ENCODE measurements around the gene CSTB. TPM values are rescaled to one million over a fixed set of nuclear protein-coding genes. Genes with fewer than 3 reads are reported as not detected.

The CSTB gene
- total RNA-seq, 1 experiment from 2014 or later = 55.9 TPM

DNA sequence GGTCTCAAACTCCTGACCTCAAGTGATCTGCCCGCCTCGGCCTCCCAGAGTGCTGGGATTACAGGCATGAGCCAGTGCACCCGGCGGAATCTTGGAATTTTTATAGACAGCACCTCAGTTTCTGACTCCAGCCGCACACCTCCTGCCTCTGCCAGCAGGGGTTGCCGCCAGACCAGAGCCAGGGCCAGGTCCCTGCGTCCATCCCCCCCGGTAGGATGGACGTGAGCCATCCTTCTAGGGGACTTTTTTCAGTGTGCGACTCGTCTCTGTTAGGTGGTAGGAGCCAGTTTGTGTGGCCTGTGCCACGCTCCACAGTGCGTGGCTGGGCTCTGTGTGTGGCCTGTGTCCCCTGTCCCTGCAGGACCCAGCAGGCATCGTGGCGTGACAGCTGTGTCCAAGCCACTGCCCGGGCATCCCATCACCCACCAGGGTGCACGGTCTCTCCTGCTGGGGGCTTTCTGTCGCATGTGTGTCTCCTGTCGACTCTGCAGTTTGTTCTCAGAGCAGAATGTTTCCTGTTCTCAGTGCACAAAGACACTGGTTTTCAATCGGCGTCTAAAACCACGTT lies 15.6 kb downstream of the CSTB start:
- no TSS peak for BruUV-seq (replicated peaks)
- H3K4me1 ChIP-seq (ENCODE audit: insufficient read depth, low read length, poor library complexity, severe bottlenecking) = peaks cover 11% of the 10 kb centered on the region
- DNase-seq (ENCODE audit: low spot score) = no peak
- intact Hi-C loops (cut with micrococcal nuclease; ENCODE audit: unreplicated experiment) = no loop called here
- no peaks in the 10 kb centered on the region for H3K9me3 ChIP-seq (ENCODE audit: low read depth, low read length, poor library complexity, severe bottlenecking)
- ChIA-PET CTCF (no interaction called here), POLR2A (ENCODE audit: low non-redundant PET) (no interaction called here)
- H3K27ac ChIP-seq (ENCODE audit: low read depth, low read length, poor library complexity, severe bottlenecking) = no peak overlapping the region
- TF ChIP-seq, protein P1, sequence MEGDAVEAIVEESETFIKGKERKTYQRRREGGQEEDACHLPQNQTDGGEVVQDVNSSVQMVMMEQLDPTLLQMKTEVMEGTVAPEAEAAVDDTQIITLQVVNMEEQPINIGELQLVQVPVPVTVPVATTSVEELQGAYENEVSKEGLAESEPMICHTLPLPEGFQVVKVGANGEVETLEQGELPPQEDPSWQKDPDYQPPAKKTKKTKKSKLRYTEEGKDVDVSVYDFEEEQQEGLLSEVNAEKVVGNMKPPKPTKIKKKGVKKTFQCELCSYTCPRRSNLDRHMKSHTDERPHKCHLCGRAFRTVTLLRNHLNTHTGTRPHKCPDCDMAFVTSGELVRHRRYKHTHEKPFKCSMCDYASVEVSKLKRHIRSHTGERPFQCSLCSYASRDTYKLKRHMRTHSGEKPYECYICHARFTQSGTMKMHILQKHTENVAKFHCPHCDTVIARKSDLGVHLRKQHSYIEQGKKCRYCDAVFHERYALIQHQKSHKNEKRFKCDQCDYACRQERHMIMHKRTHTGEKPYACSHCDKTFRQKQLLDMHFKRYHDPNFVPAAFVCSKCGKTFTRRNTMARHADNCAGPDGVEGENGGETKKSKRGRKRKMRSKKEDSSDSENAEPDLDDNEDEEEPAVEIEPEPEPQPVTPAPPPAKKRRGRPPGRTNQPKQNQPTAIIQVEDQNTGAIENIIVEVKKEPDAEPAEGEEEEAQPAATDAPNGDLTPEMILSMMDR (conservative IDR thresholded peaks at IDR 0.05; ENCODE audit: low read depth, low read length) = no peak
- TF ChIP-seq EZH2 (IDR thresholded peaks at IDR 0.05; ENCODE audit: borderline replicate concordance, low read depth, low read length, poor library complexity, severe bottlenecking) = no peak
- no peak overlapping the region for H3K4me3 ChIP-seq (ENCODE audit: low read depth, low read length, poor library complexity, severe bottlenecking)
- peaks cover 20% of the 10 kb centered on the region for H3K36me3 ChIP-seq (ENCODE audit: insufficient read depth, low read length, poor library complexity, severe bottlenecking)
- H3K27me3 ChIP-seq (replicated peaks; ENCODE audit: insufficient read depth, low read depth, low read length, poor library complexity) = no peaks in the 10 kb centered on the region

DNA sequence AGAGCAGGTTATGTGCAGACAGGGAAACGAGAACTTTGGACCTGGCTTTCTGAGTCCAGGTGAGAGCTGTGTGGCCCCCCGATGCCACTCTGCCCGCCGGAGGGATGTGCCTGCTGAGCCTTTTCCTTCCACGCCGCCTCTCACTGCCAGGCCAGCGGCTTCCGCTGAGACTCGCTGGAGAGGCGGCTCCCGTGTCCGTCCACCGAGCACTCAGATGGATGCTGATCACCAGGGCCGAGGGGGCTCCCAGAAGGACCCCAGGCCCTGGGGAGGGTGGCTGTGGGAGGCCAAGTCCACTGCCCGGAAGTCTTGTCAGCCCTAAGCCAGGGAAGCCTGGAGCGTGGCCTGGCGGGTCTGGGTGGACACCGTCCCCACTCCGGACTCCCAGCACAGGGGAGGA lies 16.5 kb downstream of the CSTB start:
- no peak for DNase-seq (ENCODE audit: low spot score)
- Histone ChIP-seq H3K9me3 (ENCODE audit: low read depth, low read length, poor library complexity, severe bottlenecking) (no peaks in the 10 kb centered on the region), H3K36me3 (ENCODE audit: insufficient read depth, low read length, poor library complexity, severe bottlenecking) (peaks cover 20% of the 10 kb centered on the region), H3K27me3 (replicated peaks; ENCODE audit: insufficient read depth, low read depth, low read length, poor library complexity) (no peaks in the 10 kb centered on the region), H3K4me1 (ENCODE audit: insufficient read depth, low read length, poor library complexity, severe bottlenecking) (peaks cover 11% of the 10 kb centered on the region), H3K4me3 (ENCODE audit: low read depth, low read length, poor library complexity, severe bottlenecking) (no peak overlapping the region), H3K27ac (ENCODE audit: low read depth, low read length, poor library complexity, severe bottlenecking) (no peak overlapping the region)
- ChIA-PET CTCF (no interaction called here), POLR2A (ENCODE audit: low non-redundant PET) (no interaction called here)
- no TSS peak for BruUV-seq (replicated peaks)
- TF ChIP-seq, protein P1 (conservative IDR thresholded peaks at IDR 0.05; ENCODE audit: low read depth, low read length) = no peak
- no peak for TF ChIP-seq EZH2 (IDR thresholded peaks at IDR 0.05; ENCODE audit: borderline replicate concordance, low read depth, low read length, poor library complexity, severe bottlenecking)
- intact Hi-C loops (cut with micrococcal nuclease; ENCODE audit: unreplicated experiment) = no loop called here

GRCh38 chr21:43758811-43759210 lies 17.3 kb downstream of the CSTB start:
- no peaks in the 10 kb centered on the region for H3K27me3 ChIP-seq (replicated peaks; ENCODE audit: insufficient read depth, low read depth, low read length, poor library complexity)
- H3K27ac ChIP-seq (ENCODE audit: low read depth, low read length, poor library complexity, severe bottlenecking) = no peak overlapping the region
- DNase-seq (ENCODE audit: low spot score) = no peak
- POLR2A ChIA-PET (ENCODE audit: low non-redundant PET) = no interaction called here
- peaks cover 11% of the 10 kb centered on the region for H3K4me1 ChIP-seq (ENCODE audit: insufficient read depth, low read length, poor library complexity, severe bottlenecking)
- H3K36me3 ChIP-seq (ENCODE audit: insufficient read depth, low read length, poor library complexity, severe bottlenecking) = peaks cover 20% of the 10 kb centered on the region
- H3K4me3 ChIP-seq (ENCODE audit: low read depth, low read length, poor library complexity, severe bottlenecking) = no peak overlapping the region
- CTCF ChIA-PET = no interaction called here
- no peaks in the 10 kb centered on the region for H3K9me3 ChIP-seq (ENCODE audit: low read depth, low read length, poor library complexity, severe bottlenecking)
- intact Hi-C loops (cut with micrococcal nuclease; ENCODE audit: unreplicated experiment) = no loop called here
- TSS peak; percentile 17 for BruUV-seq (replicated peaks)
- TF ChIP-seq, protein P1 (conservative IDR thresholded peaks at IDR 0.05; ENCODE audit: low read depth, low read length) = no peak
- no peak for TF ChIP-seq EZH2 (IDR thresholded peaks at IDR 0.05; ENCODE audit: borderline replicate concordance, low read depth, low read length, poor library complexity, severe bottlenecking)
